IPS-20b (cell line): ENCODE results near the gene CFAP99.

ENCODE experiments used
- H3K27ac ChIP-seq: one replicate; pipeline ENCODE4 v1.5.1; 2013; ENCODE audit warnings: low read length
- H3K27me3 ChIP-seq: 2 replicates; pipeline ENCODE4 v1.6.1; 2013; ENCODE audit warnings: mild to moderate bottlenecking, low read length, inconsistent platforms; ENCODE audit not compliant: insufficient read depth
- H3K36me3 ChIP-seq: 2 replicates; pipeline ENCODE4 v1.6.1; 2013; ENCODE audit warnings: low read depth, mild to moderate bottlenecking, inconsistent platforms, low read length, moderate library complexity; ENCODE audit not compliant: insufficient read depth
- H3K4me1 ChIP-seq: 2 replicates; pipeline ENCODE4 v1.6.1; 2013; ENCODE audit warnings: mild to moderate bottlenecking, control low read depth, inconsistent platforms, low read length, moderate library complexity; ENCODE audit not compliant: insufficient read depth
- H3K4me3 ChIP-seq: 2 replicates; pipeline ENCODE4 v1.5.1; 2013; ENCODE audit warnings: mild to moderate bottlenecking, low read length, inconsistent platforms
- H3K9ac ChIP-seq: 2 replicates; pipeline ENCODE4 v1.6.1; 2013; ENCODE audit warnings: low read depth, mild to moderate bottlenecking, inconsistent platforms, low read length, moderate library complexity
- H3K9me3 ChIP-seq: 2 replicates; pipeline ENCODE4 v1.6.1; 2013; ENCODE audit warnings: mild to moderate bottlenecking, low read depth, low read length, inconsistent platforms; ENCODE audit not compliant: insufficient read depth

Gene CFAP99

DNA sequence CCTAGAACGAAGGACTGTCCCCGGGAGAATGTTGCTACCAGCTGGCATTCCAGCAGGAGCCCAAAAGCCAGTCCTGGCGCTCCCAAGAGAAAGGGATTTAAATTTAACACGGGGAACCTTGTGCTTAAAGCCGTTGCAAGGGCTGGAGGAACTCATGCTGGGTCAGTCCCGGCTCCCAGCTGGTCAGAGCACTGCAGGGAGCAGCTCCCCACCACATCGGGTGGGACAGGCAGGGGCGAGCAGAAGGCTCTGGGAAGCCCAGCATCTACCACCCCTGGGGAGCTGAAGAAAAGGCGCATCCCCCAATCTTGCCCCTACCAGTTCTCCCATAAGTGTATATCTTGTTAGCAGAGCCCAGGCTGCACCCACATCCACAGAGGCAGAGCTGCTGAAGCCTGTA is 15.7 kb downstream of the CFAP99 start:
- Histone ChIP-seq H3K27ac (no peak overlapping the region), H3K9me3 (no peaks in the 10 kb centered on the region), H3K36me3 (no peaks in the 10 kb centered on the region), H3K4me1 (no peaks in the 10 kb centered on the region), H3K27me3 (no peaks in the 10 kb centered on the region), H3K4me3 (no peak overlapping the region), H3K9ac (no peak overlapping the region)

DNA sequence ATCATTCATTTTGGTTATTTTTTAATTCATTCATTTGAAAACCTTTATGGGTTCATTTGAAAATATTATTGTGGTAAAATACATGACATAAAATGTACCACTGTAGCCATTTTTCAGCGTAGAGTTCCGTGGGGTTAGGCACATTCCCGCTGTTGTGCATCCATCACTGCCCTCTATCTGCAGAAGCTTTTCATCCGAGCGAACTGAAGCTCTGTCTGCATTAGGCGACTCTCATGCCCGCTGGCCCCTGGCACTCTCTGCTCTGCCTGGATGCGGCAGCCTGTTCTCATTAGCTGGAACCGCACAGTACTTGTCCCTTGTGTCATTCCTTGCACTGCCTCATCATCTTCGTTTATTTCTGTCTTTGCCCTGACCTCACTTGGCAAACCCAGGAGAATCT is 17.5 kb downstream of the CFAP99 start:
- Histone ChIP-seq H3K36me3 (no peaks in the 10 kb centered on the region), H3K9me3 (no peaks in the 10 kb centered on the region), H3K27me3 (no peaks in the 10 kb centered on the region), H3K27ac (no peak overlapping the region), H3K4me3 (no peak overlapping the region), H3K4me1 (no peaks in the 10 kb centered on the region), H3K9ac (no peak overlapping the region)

DNA sequence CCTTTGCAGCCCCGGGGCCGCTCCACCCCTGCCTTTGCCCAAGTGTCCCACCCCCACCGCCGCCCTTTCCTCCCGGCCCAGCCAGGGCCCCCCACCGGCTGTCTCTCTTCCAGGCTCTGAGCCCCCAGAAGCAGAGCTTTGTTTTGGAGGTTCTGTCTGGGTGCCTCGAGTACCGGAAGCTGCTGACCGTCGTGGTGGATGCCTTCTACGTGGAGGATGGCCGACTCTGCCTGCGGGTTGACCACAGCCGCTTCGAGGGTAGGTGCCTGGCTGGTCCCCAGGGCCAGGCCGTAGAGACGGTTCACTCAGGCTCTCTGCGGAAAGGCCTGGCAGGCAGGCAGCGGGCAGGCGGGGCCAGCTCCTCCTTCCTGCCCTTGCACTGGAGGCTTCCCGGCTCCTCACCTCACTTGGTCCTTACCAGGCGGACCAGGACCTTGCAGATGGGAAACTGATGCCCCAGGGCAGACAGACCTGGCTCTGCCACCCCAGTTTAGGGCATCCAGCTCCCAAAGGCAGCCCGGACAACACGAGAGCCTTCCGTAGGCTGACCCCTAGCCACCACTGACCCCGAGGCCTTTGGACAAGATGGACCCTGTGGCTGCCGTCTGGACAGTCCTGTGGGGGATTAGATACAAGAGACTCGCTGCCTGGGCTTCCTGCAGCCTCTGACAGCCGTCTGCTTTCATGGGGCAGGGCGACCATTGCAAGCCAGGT is 18.2 kb downstream of the CFAP99 start:
- no peaks in the 10 kb centered on the region for H3K36me3 ChIP-seq
- H3K27ac ChIP-seq = no peak overlapping the region
- H3K4me3 ChIP-seq = no peak overlapping the region
- H3K4me1 ChIP-seq = no peaks in the 10 kb centered on the region
- no peak overlapping the region for H3K9ac ChIP-seq
- H3K27me3 ChIP-seq = no peaks in the 10 kb centered on the region
- H3K9me3 ChIP-seq = no peaks in the 10 kb centered on the region

DNA sequence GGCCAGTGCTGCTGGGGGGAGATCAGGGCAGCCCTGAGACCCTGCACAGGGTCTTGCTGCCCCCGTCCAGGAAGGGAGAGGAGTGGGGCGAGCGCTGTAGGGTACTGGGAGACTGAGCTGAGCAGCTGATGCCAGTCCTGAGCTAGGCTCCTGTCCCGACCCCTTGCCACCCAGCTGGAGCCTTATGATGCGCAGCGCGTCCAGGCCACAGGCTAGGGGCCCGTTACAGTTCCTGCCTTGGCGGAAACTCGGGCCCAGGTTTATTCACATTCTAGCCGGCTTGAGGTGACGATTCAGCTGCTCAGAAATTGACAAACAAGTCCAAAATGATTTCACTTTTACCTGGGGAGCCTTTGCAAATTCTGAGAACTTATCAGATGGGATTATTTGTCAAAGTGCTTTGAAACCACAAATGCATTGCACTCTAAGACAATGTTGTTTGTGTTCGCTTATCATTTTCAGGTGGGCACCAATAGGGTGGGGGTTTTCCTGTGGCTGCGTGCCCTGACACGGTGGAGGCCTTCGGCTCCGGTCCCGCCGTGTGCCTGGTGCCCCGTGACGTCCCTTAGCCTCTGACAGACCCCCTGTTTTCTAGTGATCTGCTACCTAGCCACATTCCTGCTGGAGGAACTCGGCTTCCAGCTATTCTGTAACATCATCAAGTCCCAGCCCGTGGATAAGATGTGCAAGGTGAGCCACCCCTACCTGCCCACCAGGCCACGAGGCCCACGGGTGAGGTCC is 18.9 kb downstream of the CFAP99 start:
- Histone ChIP-seq H3K27me3 (no peaks in the 10 kb centered on the region), H3K4me3 (no peak overlapping the region), H3K9me3 (no peaks in the 10 kb centered on the region), H3K36me3 (no peaks in the 10 kb centered on the region), H3K27ac (no peak overlapping the region), H3K9ac (no peak overlapping the region), H3K4me1 (no peaks in the 10 kb centered on the region)

DNA sequence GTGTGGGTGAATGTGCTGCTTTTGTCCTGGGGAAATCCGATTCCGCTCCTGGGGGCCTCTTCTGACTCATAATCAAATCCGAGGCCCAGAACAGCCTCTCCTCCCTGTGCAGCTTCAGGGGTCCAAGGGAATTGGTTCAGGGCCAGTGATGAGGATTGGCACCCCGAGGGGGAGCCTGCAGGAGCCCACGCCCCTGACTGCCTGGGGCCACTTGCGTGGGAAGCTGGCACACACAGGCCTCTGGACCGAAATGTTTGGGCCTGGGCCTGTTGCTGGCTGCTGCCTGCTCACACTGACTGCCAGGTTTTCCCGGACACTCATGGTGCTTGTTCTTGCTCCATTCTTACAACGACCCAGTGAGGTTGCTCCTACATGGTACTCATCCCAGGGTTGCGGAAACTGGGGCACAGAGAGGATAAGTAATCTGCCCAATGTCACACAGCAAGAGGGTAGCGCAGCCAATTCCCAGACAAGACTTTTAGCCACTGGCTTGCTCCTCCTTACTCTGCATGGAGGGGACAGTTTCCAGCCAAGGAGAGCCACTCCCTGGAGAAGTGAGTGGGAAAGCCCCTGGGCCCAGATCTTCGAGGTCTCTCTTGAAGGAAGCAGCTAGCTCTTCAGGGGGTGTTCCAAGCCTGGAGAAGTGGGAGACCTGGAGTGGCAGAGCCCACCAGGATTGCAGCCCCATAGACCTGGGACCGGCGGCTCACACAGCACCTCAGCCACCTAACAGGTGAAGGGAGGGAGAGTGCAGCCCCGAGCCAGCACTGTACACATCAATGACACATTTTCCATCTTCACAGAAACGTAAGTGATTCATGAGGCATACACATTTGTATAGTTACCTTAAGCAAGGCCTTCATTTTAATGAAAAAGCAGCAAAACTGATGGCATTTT is 20.3 kb downstream of the CFAP99 start:
- H3K4me1 ChIP-seq = no peaks in the 10 kb centered on the region
- H3K9ac ChIP-seq = no peak overlapping the region
- H3K27me3 ChIP-seq = no peaks in the 10 kb centered on the region; the same call in 1 of the 2 replicates
- no peaks in the 10 kb centered on the region for H3K36me3 ChIP-seq
- no peak overlapping the region for H3K27ac ChIP-seq
- H3K4me3 ChIP-seq = no peak overlapping the region
- H3K9me3 ChIP-seq = no peaks in the 10 kb centered on the region

DNA sequence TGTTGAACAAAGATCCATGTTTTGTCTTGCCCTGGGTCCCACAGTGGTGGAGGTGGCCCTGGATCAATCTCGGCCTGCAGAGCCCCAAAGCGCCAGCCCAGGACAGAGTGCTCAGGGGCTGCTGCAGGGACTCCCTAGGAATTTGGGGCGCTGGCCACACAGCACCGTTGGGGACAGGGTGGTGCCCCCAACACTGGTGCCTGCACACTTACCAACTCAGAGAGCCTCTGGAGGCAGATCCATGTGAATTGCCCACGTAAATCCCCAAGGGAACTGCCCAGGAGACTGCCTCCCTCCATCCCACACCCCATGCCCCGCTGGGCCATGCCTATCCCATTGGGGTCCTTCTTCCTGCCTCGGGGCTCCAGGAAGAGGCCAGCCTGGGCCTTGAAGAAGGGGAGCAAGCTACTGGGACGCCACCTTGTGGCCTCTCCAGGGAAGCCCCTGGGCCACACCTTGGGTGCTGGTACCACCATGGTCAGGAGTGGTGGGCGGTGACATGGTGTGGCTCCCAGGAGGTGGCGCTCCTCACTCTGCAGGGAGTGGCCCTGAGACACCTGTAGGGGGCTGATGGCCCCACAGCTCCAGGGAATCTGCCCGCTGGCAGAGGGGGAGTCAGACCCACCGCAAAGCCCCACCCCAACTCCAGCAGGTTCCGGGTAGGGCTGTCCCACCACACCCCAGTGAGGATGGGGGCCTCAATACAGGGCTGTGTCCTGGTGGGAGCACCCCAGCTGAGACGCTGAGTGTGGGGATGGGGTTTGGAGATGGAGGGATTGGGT is 22.8 kb downstream of the CFAP99 start:
- Histone ChIP-seq H3K27ac (no peak overlapping the region), H3K36me3 (no peaks in the 10 kb centered on the region), H3K9me3 (no peaks in the 10 kb centered on the region), H3K9ac (no peak overlapping the region), H3K4me1 (no peaks in the 10 kb centered on the region), H3K4me3 (no peak overlapping the region), H3K27me3 (no peaks in the 10 kb centered on the region; the same call in 1 of the 2 replicates)

DNA sequence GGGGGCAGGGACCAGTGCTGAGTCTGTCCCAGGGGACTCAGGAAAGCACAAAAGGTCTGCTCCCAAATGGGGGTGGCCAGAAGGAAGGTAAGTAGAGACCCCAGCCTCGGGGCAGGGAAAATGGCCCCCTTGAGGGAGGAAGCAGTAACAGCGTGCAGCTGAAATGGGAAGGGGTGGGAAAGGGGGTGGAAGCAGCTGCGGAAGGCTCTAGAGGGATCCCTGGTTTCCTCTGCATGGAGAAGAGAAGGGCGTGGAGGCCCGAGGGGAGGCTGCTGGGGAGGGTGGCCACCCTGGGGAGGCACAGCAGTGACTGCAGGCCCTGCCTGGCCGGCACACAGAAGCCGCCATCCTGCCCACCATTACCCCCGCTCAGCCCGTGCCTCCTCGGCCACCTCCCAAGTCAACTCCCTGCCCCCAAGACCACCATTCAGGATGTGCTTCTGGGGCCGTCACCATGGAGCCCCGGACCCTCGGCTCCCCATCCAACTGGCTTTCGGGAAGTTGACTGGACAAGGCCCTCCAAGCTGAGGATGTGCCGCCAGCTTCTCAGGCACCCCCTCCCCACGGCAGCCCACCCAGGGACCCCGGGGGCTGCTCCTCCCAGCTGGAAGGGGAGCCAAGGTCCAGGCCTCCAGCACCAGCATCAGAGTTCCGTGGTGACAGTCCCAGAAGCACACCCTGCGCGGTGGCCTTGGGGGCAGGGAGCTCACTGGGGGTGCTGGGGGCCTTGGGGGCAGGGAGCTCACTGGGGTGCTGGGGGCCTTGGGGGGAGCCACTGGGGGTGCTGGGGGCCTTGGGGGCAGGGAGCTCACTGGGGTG is 23.6 kb downstream of the CFAP99 start:
- Histone ChIP-seq H3K27me3 (no peaks in the 10 kb centered on the region; the same call in 1 of the 2 replicates), H3K27ac (no peak overlapping the region), H3K4me3 (no peak overlapping the region), H3K9me3 (no peaks in the 10 kb centered on the region), H3K36me3 (no peaks in the 10 kb centered on the region), H3K4me1 (no peaks in the 10 kb centered on the region), H3K9ac (no peak overlapping the region)

DNA sequence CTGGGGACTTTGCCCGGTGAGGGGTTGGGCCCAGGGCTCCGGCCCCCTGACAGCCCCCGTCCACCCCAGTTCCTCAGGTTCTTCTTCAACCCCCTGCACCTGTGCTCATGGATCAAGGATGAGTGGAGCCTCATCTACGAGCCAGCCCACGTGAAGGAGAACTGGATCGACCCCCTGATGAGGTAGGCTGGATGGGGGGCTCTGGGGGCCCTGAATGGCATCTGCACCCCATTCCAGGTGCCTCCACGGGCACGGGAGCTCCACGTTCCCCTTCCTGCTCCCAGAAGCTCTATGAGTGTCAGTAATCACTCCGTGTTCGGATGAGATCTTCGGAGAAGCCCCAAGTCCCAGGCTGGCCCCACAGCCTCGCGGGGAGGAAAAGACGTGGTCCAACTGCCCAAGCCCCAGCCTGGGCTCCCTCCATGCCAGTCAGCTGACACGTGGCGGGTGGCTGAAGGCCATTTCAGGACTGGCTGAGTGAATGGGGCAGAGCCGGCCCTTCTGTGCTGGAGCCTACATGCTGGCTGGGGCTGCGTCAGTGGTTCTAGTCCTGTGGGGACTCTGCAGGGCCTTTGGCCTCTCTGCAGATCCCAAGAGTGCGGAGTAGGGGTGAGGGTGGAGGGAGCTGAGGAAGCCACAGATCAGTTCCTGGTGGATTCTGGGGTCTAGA is 24.4 kb downstream of the CFAP99 start:
- H3K4me3 ChIP-seq = no peak overlapping the region

DNA sequence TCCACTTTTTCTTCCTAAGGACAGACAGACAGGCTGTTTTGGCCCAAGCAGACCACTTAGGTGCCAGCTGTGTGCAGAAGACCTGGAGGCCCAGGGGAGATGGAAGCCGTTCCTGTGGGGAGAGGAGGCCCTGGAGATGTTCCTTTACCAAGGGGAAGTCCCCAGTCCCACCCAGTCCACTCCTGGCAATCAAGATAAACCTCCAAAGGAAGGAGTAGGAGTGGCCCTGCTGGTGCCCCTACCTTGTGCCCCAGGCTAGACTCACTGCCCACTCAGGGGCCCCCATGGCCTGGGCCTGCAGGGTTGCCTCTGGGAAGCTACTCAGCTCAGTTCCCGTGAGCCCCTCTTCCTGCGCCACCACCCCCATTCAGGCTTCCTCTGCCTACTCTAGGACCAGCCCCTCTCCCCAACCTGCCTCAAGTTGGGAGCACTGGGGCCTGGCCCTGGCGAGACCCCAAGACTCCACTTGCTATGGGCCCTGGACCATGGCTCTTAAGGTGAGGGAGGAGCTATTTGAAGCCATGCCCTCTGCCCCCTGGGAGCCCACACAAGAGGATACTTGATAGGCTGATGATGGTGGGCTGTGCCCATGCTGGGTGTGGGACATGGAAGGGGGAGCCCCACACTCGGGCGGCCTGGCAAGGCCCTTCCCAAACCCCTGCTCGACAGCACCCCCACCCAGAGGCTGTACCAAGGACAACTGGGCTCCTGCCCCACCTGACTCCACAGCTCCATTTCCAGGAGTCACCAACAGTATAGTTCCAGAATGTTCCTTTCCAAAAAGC is 25.4 kb downstream of the CFAP99 start:
- no peaks in the 10 kb centered on the region for H3K9me3 ChIP-seq
- no peak overlapping the region for H3K4me3 ChIP-seq
- H3K27ac ChIP-seq = no peak overlapping the region
- no peaks in the 10 kb centered on the region for H3K4me1 ChIP-seq
- H3K9ac ChIP-seq = no peak overlapping the region
- no peaks in the 10 kb centered on the region for H3K36me3 ChIP-seq
- H3K27me3 ChIP-seq = no peaks in the 10 kb centered on the region; the same call in 1 of the 2 replicates

More for the DNA sequence above, 24.4 kb downstream of the CFAP99 start:
- Histone ChIP-seq H3K27ac (no peak overlapping the region), H3K4me1 (no peaks in the 10 kb centered on the region), H3K9me3 (no peaks in the 10 kb centered on the region), H3K9ac (no peak overlapping the region), H3K27me3 (no peaks in the 10 kb centered on the region; the same call in 1 of the 2 replicates), H3K36me3 (no peaks in the 10 kb centered on the region)

DNA sequence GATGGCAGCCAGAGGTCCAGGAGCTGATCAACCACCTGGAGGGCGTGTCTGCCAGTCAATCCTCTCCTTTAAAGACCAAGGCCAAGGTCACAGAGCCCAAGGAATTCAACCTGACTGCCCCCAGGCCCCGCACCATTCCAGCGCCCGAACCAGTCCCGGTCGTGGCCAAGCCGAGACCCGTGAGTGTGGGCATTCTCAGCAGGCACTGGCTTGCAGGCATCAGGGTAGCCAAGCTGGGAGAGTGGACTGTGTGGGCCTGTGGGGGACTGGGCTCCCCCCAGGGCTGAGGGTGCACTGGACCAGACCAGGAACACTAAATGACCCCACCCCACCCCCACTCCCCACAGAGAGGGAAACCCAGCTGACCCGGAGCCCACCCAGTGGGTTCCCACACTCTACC is 26.4 kb downstream of the CFAP99 start:
- Histone ChIP-seq H3K4me3 (no peak overlapping the region), H3K4me1 (no peaks in the 10 kb centered on the region), H3K9ac (no peak overlapping the region), H3K9me3 (no peaks in the 10 kb centered on the region), H3K36me3 (no peaks in the 10 kb centered on the region), H3K27me3 (no peaks in the 10 kb centered on the region; the same call in 1 of the 2 replicates), H3K27ac (no peak overlapping the region)
